ENCODE data around the gene SBSN.

- TF ChIP-seq CTCF (IDR thresholded peaks at IDR 0.05; ENCODE audit: insufficient read depth, low read depth, low read length) (no peak), EZH2 (IDR thresholded peaks at IDR 0.05; ENCODE audit: insufficient read depth, low read length) (no peak)
These were observed 28.0 kb upstream of the SBSN start for GRCh38 chr19:35556025-35556590.
